Mammary microvascular endothelial cell (primary cell): ENCODE results near the gene CHTOP. TPM values are rescaled to one million over a fixed set of nuclear protein-coding genes. Genes with fewer than 3 reads are reported as not detected.

Source experiments
- total RNA-seq: library from RNA; depleted of rRNA; stranded (reverse); fragments of >200 nt; gene quantifications from 2 replicates; pipeline ENCODE4 v1.2.3, GENCODE V29; 2015

Gene CHTOP
- total RNA-seq = 37.8 and 48.0 TPM in 2 replicates

GRCh38 chr1:153633754-153634665 lies at the start of gene CHTOP:
CHTOP (plus strand) TSS chr1:153634066; CDS start chr1:153636589, 2,523 bp downstream.

GRCh38 chr1:153612755-153613331 lies 21.0 kb upstream of the CHTOP start, which contains the start of gene S100A16:
S100A16 (minus strand) TSS chr1:153613137; CDS start chr1:153608151, 4,986 bp downstream.

GRCh38 chr1:153616144-153616916 lies 17.5 kb upstream of the CHTOP start, which contains the start of gene S100A14:
S100A14 (minus strand) TSS chr1:153616325; CDS start chr1:153615858, 467 bp downstream.

GRCh38 chr1:153626904-153627714 lies 6.8 kb upstream of the CHTOP start, which contains the start of gene S100A13:
S100A13 (minus strand) TSS chr1:153627505; CDS start chr1:153626472, 1,033 bp downstream.

GRCh38 chr1:153627715-153628626 lies 5.9 kb upstream of the CHTOP start, which contains the start of gene S100A1:
S100A1 (plus strand) TSS chr1:153628434; CDS start chr1:153630522, 2,088 bp downstream.

GRCh38 chr1:153658400-153659174 lies 24.7 kb downstream of the CHTOP start, which contains the start of gene SNAPIN:
SNAPIN (plus strand) TSS chr1:153658703; CDS start chr1:153658744, 41 bp downstream.

GRCh38 chr1:153670859-153671627 lies 37.2 kb downstream of the CHTOP start, which contains the start of gene ILF2:
ILF2 (minus strand) TSS chr1:153670993; CDS start chr1:153670922, 71 bp downstream.

GRCh38 chr1:153678519-153679336 lies 44.9 kb downstream of the CHTOP start, which contains the start of gene NPR1:
NPR1 (plus strand) TSS chr1:153678688; CDS start chr1:153679109, 421 bp downstream.

Other genes with a start within 250 kb of the CHTOP start
- not detected in 2 replicates for gene S100A8, start 243.0 kb upstream of the CHTOP start, total RNA-seq
- not detected in 2 replicates for gene S100A7A, start 217.5 kb upstream of the CHTOP start, total RNA-seq
- not detected in 2 replicates for gene S100A7, start 173.4 kb upstream of the CHTOP start, total RNA-seq
- 908 and 1,133 TPM in 2 replicates for gene S100A6, start 98.1 kb upstream of the CHTOP start, total RNA-seq
- gene S100A5, start 93.1 kb upstream of the CHTOP start, total RNA-seq = not detected in 2 replicates
- 2.8 and 5.5 TPM in 2 replicates for gene S100A4, start 88.3 kb upstream of the CHTOP start, total RNA-seq
- gene S100A3, start 84.8 kb upstream of the CHTOP start, total RNA-seq = 9.7 and 12.4 TPM in 2 replicates
- gene S100A2, start 68.2 kb upstream of the CHTOP start, total RNA-seq = 1.5 and 2.0 TPM in 2 replicates
- gene S100A16, start 20.9 kb upstream of the CHTOP start, total RNA-seq = 728 and 751 TPM in 2 replicates
- gene S100A14, start 17.7 kb upstream of the CHTOP start, total RNA-seq = not detected in 2 replicates
- 144 and 167 TPM in 2 replicates for gene S100A13, start 6.6 kb upstream of the CHTOP start, total RNA-seq
- gene S100A1, start 5.6 kb upstream of the CHTOP start, total RNA-seq = not detected in 2 replicates
- 57.5 and 62.2 TPM in 2 replicates for gene SNAPIN, start 24.6 kb downstream of the CHTOP start, total RNA-seq
- gene ILF2, start 36.9 kb downstream of the CHTOP start, total RNA-seq = 283 and 310 TPM in 2 replicates
- gene NPR1, start 44.6 kb downstream of the CHTOP start, total RNA-seq = 14.5 and 15.3 TPM in 2 replicates
- gene INTS3, start 94.0 kb downstream of the CHTOP start, total RNA-seq = 17.8 and 23.6 TPM in 2 replicates
- gene SLC27A3, start 141.3 kb downstream of the CHTOP start, total RNA-seq = 15.5 and 18.5 TPM in 2 replicates